ENCODE data around the gene SEPTIN11. TPM values are rescaled to one million over a fixed set of nuclear protein-coding genes. Genes with fewer than 3 reads are reported as not detected.

SEPTIN11 gene
- total and polyA plus RNA-seq, 2 donors (not counting 1 experiment from before 2014, with no cell fraction given), result 688 to 1,286 TPM

GRCh38 chr4:76923619-76924357, 25.8 kb upstream of the SEPTIN11 start:
- no peaks in the 10 kb centered on the region for H3K4me1 ChIP-seq (ENCODE audit: control insufficient read depth, extremely low read depth, insufficient read depth, low read length)
- H4K20me1 ChIP-seq (ENCODE audit: control insufficient read depth, extremely low read depth, insufficient read depth, low read length), result no peaks in the 10 kb centered on the region
- no peak for DNase-seq (ENCODE audit: low read depth in 2 of 2)
- H2AFZ ChIP-seq (ENCODE audit: low read length), result no peak overlapping the region
- no peaks in the 10 kb centered on the region for H3K27me3 ChIP-seq (ENCODE audit: control insufficient read depth, insufficient read depth, low read length)
- no peak overlapping the region for H3K4me3 ChIP-seq (replicated peaks in 1 of 4; ENCODE audit: control extremely low read depth in 1 of 4, insufficient read depth in 1 of 4, low read depth in 3 of 4, low read length in 4 of 4)
- H3K36me3 ChIP-seq (ENCODE audit: control insufficient read depth, insufficient read depth, low read length), result no peaks in the 10 kb centered on the region
- H3K79me2 ChIP-seq (ENCODE audit: control insufficient read depth, insufficient read depth, low read length), result no peaks in the 10 kb centered on the region
- no peak overlapping the region for H3K4me2 ChIP-seq (ENCODE audit: extremely low read depth, insufficient read depth, low read length)
- H3K9me3 ChIP-seq (ENCODE audit: control insufficient read depth, insufficient read depth, low read depth, low read length), result no peaks in the 10 kb centered on the region
- no peak overlapping the region for H3K9ac ChIP-seq (ENCODE audit: insufficient read depth, low read length)
- TF ChIP-seq, protein P1, sequence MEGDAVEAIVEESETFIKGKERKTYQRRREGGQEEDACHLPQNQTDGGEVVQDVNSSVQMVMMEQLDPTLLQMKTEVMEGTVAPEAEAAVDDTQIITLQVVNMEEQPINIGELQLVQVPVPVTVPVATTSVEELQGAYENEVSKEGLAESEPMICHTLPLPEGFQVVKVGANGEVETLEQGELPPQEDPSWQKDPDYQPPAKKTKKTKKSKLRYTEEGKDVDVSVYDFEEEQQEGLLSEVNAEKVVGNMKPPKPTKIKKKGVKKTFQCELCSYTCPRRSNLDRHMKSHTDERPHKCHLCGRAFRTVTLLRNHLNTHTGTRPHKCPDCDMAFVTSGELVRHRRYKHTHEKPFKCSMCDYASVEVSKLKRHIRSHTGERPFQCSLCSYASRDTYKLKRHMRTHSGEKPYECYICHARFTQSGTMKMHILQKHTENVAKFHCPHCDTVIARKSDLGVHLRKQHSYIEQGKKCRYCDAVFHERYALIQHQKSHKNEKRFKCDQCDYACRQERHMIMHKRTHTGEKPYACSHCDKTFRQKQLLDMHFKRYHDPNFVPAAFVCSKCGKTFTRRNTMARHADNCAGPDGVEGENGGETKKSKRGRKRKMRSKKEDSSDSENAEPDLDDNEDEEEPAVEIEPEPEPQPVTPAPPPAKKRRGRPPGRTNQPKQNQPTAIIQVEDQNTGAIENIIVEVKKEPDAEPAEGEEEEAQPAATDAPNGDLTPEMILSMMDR (conservative IDR thresholded peaks at IDR 0.05 in 1 of 2, IDR thresholded peaks at IDR 0.05 in 1 of 2; ENCODE audit: low read depth in 1 of 2, low read length in 2 of 2), result no peak
- TF ChIP-seq EZH2 (IDR thresholded peaks at IDR 0.05; ENCODE audit: low read length, missing control alignments), result no peak
- no peak overlapping the region for H3K27ac ChIP-seq (ENCODE audit: insufficient read depth, low read length)

DNA sequence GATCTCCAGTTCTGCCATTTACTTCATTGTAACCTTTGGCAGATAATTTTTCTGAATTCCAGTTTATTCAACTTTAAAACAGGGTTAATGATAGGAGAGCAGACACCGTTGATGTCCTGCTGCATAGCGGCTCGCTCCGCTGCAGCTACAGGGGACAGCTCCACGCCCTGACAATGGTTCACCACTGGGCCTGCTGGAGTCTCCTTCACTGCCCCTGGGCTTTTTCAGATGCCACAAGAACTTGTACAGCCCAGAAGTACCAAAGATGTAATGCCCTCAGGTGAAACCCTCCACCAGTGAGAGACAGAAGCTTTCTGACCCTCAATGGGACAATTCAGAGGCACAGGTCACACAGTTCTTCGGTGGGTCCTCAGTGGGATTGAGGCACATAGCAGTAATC, 22.7 kb upstream of the SEPTIN11 start:
- Histone ChIP-seq H3K9ac (ENCODE audit: insufficient read depth, low read length) (no peak overlapping the region), H3K9me3 (ENCODE audit: control insufficient read depth, insufficient read depth, low read depth, low read length) (no peaks in the 10 kb centered on the region), H3K27ac (ENCODE audit: insufficient read depth, low read length) (no peak overlapping the region), H4K20me1 (ENCODE audit: control insufficient read depth, extremely low read depth, insufficient read depth, low read length) (no peaks in the 10 kb centered on the region), H3K4me3 (replicated peaks in 1 of 4; ENCODE audit: control extremely low read depth in 1 of 4, insufficient read depth in 1 of 4, low read depth in 3 of 4, low read length in 4 of 4) (no peak overlapping the region), H3K79me2 (ENCODE audit: control insufficient read depth, insufficient read depth, low read length) (no peaks in the 10 kb centered on the region), H2AFZ (ENCODE audit: low read length) (no peak overlapping the region), H3K4me2 (ENCODE audit: extremely low read depth, insufficient read depth, low read length) (no peak overlapping the region), H3K4me1 (ENCODE audit: control insufficient read depth, extremely low read depth, insufficient read depth, low read length) (no peaks in the 10 kb centered on the region), H3K27me3 (ENCODE audit: control insufficient read depth, insufficient read depth, low read length) (no peaks in the 10 kb centered on the region), H3K36me3 (ENCODE audit: control insufficient read depth, insufficient read depth, low read length) (no peaks in the 10 kb centered on the region)
- DNase-seq (ENCODE audit: low read depth in 2 of 2), result no peak
- TF ChIP-seq, protein P1 (conservative IDR thresholded peaks at IDR 0.05 in 1 of 2, IDR thresholded peaks at IDR 0.05 in 1 of 2; ENCODE audit: low read depth in 1 of 2, low read length in 2 of 2), result no peak
- no peak for TF ChIP-seq EZH2 (IDR thresholded peaks at IDR 0.05; ENCODE audit: low read length, missing control alignments)

- Histone ChIP-seq H3K36me3 (ENCODE audit: control insufficient read depth, insufficient read depth, low read length) (no peaks in the 10 kb centered on the region), H3K4me2 (ENCODE audit: extremely low read depth, insufficient read depth, low read length) (no peak overlapping the region), H3K27me3 (ENCODE audit: control insufficient read depth, insufficient read depth, low read length) (no peaks in the 10 kb centered on the region), H2AFZ (ENCODE audit: low read length) (no peak overlapping the region), H4K20me1 (ENCODE audit: control insufficient read depth, extremely low read depth, insufficient read depth, low read length) (no peaks in the 10 kb centered on the region), H3K79me2 (ENCODE audit: control insufficient read depth, insufficient read depth, low read length) (no peaks in the 10 kb centered on the region), H3K9me3 (ENCODE audit: control insufficient read depth, insufficient read depth, low read depth, low read length) (no peaks in the 10 kb centered on the region), H3K4me1 (ENCODE audit: control insufficient read depth, extremely low read depth, insufficient read depth, low read length) (no peaks in the 10 kb centered on the region), H3K4me3 (replicated peaks in 1 of 4; ENCODE audit: control extremely low read depth in 1 of 4, insufficient read depth in 1 of 4, low read depth in 3 of 4, low read length in 4 of 4) (no peak overlapping the region), H3K9ac (ENCODE audit: insufficient read depth, low read length) (no peak overlapping the region), H3K27ac (ENCODE audit: insufficient read depth, low read length) (no peak overlapping the region)
- no peak for TF ChIP-seq EZH2 (IDR thresholded peaks at IDR 0.05; ENCODE audit: low read length, missing control alignments)
- TF ChIP-seq, protein P1 (conservative IDR thresholded peaks at IDR 0.05 in 1 of 2, IDR thresholded peaks at IDR 0.05 in 1 of 2; ENCODE audit: low read depth in 1 of 2, low read length in 2 of 2), result no peak
- no peak for DNase-seq (ENCODE audit: low read depth in 2 of 2)
These were observed 18.9 kb upstream of the SEPTIN11 start for GRCh38 chr4:76930685-76931084.

Measured in fibroblast of lung (primary cell).